ENCODE results near the gene CCDC12.
A peak's percentile ranks its signal among the peaks of the same experiment; 100 is the strongest.
"Not testable (repeated sequence)": the region's sequence is repeated elsewhere in the genome, so short reads cannot be mapped to it uniquely, and the experiment has no call there.

Gene CCDC12

DNA sequence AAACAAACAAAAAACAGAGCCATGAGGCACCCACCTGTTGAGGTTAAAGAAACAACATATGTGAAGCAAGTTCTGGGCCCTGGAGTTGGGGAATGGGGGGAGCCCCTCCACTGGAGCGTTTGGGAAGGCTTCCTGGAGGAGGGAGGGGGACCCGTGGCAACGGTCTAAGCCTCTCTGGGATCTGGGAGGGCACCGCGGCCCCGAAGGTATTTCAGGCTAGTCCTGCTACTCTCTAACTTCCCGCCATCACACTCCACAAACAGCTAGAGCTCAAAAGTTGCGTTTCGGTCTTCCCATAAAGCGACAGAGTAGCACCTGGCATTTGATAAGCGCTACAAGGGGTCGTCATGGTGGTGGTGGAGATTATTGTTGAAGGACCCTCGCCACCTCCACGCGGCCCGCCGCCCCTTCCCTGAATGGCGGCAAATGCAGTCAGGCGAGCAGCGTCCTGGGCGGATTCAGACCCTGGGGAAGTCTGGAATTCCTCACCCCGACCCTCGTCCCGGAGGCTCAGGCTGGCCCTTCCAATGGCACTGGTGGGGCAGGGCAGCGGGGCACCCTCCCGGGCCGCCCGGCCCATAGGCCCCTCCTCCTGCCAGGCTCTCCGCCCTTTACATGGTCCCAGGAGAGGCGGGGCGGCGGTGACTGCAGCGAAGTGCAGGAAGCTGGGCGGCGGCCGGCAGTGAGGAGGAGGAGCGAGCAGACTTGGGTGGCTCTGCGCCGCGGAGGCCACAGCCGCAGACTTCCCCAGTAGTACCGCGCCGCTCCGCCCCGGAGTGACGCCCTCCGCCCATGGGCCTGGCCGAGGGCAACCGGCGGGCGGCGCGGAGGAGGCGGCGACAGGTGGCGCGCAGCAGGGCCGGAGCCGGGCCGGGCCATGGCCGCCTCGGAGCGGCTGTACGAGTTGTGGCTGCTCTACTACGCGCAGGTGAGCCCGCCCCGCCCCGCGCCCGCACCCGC lies 2.7 kb upstream of the CCDC12 start, which contains the start of gene NBEAL2:
TSS of gene NBEAL2 (plus strand) at position 682 of the 960 bp plus-strand sequence. CDS start at position 878, 196 bp downstream.
- peak; percentile 90 for DNase-seq (ENCODE audit: low read depth)

GRCh38 chr3:46978381-46978780 lies 1.8 kb upstream of the CCDC12 start:
- DNase-seq (ENCODE audit: low read depth), result no peak

DNA sequence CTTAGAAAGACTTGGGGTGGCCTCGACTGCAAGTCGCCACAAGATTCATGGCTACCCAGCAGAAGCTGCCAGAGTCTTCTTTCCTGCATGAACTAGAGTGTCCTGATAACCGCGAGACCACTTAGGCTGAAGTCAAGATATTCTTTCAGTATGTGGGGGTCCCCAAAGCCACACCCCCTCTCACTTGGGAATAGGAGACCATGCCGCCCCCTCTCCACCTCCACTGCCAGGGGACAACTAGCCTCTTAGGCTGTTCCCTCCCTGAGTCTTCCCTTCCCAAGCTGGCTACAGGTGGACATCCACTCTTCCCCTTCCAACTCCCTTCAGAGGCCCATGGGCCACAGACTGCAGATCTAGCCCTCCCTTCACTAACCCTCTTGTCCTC lies 1.3 kb upstream of the CCDC12 start:
- DNase-seq (ENCODE audit: low read depth), result no peak

DNA sequence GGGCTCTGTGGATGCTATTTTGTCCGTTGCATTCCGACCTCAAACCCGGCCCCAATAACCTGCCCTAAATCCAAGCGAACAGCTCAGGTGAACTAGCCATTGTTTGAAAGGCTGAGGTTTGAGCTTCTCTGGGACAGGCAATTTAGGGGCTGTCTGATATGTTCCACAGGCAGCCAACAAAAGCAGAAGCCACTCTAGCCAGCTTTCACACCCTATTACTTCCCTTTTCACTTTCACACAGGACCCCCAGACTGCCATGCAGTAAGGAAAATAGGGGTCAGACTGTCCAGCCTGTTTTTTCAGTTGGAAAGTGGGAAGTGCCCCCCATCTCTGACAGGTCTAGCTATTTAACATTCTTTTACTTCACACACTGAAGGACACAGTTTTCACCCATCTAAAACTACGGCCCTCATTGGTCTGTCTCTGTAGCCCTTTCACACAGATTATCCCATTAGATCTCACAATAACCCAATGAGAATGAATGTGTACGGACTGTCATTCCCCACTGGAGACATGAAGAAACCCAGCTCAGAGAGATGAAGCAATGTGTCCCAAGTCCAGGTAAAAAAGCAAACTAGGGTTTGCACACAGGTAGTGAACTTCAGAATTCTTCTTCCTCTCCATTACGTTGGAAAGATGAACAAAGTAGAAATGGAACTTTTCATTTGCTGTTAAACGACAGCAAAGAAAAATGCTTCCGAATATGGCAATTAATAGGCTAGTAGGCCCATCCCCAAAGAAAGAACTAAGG lies 1.9 kb downstream of the CCDC12 start:
- no peak for DNase-seq (ENCODE audit: low read depth)

DNA sequence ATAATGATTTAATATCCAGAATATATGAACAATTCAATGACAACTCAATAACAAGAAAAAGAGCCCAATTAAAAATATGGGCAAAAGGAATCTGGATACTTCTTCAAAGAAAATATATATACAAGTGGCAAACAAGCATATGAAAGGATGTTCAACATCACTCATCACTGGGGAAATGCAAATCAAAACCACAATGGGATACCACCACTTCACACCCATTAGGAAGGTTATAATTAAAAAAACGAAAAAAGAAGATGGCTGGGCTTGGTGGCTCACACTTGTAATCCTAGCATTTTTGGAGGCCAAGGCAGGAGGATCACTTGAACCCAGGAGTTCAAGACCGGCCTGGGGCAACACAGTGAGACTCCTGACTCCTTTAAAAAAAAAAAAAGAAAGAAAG lies 4.1 kb downstream of the CCDC12 start:
- no peak for DNase-seq (ENCODE audit: low read depth)

- no peak for DNase-seq (ENCODE audit: low read depth)
Measured at GRCh38 chr3:46971742-46972141, 4.8 kb downstream of the CCDC12 start.

DNA sequence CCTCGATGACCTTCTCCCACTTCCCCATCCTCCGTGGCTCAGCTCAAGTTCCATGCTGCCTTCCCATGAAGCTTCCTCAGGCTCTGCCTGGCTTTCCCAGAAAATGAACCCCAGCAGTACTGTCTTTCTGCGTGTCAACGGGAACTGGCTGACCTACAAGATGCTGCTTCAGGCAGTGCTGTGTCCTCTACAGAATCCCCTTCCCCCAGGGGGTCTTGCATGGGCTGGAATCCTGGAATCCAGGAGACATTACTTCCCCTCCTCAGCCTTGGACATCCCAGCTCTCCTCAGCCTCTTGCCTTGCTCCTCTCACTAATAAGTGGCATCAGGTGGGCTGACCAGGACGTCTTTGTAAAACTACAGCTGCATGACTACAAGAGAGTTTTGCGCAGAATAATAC lies 5.4 kb downstream of the CCDC12 start:
- no peak for DNase-seq (ENCODE audit: low read depth)

DNA sequence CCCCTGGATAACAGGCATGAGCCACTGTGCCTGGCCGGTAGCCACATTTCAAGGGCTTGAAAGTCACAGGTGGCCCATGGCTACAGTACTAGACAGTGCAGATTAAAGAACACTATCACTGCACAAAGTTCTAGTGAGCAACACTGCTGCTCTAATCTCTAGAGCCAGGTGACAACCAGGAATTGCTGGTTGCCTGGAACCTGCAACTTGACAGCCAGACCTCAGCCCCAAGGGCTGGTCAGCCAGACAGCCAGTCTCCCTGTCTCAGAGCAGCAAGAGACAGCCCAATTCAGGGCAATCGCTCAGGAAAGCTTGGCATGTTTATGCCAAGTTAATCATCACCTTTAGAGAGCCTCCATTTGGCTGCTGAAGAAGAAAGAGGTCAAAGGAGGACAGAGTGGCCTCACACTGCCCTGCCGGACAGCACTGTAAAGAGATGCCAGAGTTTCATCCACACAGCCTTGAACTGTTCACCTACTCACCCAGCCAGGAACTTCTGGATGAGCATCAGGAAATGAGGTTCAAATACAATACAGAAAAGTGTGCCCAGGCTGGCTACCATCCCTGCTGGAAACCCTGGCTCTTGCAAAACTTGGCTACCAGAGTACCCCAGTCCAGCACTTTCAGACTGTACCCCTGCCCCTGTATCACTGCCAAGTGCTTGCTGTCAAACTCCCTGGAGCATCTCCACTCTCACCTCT lies 6.0 kb downstream of the CCDC12 start:
- no peak for DNase-seq (ENCODE audit: low read depth)

DNA sequence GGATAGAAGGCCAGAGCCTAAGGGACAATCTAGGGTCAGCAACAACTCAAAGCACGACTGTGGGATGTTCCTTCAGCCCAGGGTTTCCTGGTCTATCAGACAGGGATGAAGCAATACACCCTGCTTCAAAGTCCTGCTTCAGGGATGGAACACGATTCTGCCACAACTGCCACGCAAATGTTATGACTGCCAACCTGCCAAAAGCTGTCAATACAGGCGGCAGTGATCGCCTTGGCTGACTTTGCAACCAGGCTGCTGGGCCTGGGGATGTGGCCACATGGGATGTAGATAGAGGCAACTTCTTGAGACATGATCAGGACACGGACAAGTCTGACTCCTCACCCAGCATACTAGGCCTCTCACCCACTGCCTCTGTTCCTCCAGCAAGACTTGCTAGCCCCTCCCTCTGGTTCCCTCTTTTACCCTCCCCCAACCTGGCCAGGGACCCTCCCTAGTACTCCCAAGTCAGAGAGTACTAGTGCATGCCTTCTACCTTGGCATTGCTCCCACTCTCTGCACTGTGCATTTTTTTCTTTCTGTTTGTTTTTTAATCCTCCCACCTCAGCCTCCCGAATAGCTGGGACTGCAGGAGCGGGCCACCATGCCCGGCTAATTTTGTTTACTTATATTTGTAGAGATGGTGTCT lies 7.6 kb downstream of the CCDC12 start:
- no peak for DNase-seq (ENCODE audit: low read depth)

DNA sequence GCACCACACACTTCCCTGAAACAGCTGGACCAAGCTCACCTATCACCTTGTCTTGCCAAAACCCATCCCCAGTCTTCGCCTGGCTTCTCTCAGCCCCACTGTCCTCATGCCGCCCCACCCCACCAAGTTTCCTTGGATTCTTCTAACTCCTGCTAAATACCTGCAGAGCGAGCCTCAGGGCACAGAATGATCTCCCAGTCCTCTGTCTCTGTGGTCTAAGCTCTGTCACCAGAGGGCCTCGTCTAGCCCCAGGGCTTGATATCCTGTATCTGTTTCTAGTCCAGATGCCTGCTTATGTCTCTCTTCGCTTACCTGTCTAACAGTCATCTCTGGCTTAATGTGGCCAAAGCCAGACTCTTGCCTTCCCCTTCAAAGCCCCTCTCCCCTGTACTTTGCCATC lies 9.7 kb downstream of the CCDC12 start:
- no peak for DNase-seq (ENCODE audit: low read depth)

DNA sequence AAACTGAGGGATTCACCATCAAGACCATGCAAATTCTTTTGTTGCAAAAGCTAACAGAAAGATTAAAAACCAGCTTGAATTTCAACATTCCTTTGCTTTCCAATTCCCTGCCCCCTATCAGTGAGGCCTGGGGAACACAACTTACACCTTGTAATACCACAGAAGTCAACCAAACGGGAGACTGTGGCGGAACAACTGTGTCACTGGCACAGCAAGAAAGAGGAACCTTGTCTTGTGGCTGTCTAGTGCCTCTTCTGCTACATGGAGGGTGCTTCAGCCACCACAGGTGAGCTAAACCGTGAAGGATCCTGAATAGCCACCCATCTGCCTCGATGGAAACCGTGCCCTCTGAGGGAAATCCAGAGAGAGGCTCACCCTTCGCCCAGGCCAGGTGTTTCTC lies 11.4 kb downstream of the CCDC12 start:
- no peak for DNase-seq (ENCODE audit: low read depth)

- DNase-seq (ENCODE audit: low read depth), result not testable (repeated sequence)
Measured at GRCh38 chr3:46964038-46964590, 12.4 kb downstream of the CCDC12 start.

DNA sequence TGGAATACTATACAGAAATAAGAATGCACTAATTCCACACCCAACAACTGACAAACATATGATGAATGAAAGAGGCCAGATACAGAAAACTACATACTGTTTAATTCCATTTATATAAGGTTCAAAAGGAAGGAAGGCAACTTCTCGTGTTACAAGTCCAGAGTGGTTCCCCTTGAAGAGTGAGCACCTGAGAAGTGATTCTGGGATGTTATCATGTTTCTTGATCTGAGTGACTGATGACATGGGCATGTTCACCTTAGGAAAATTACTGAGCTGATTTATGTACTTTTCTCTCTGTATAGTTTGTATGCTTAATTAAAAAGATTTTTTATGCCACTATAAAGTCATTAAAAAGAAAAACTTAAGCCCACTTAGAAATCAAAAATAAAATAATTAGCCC lies 13.6 kb downstream of the CCDC12 start:
- DNase-seq (ENCODE audit: low read depth), result no peak

GRCh38 chr3:46962427-46962826 lies 14.1 kb downstream of the CCDC12 start:
- no peak for DNase-seq (ENCODE audit: low read depth)

GRCh38 chr3:46960835-46961234 lies 15.7 kb downstream of the CCDC12 start:
- DNase-seq (ENCODE audit: low read depth), result no peak

GRCh38 chr3:46960081-46960701 lies 16.4 kb downstream of the CCDC12 start:
- DNase-seq (ENCODE audit: low read depth), result no peak

DNA sequence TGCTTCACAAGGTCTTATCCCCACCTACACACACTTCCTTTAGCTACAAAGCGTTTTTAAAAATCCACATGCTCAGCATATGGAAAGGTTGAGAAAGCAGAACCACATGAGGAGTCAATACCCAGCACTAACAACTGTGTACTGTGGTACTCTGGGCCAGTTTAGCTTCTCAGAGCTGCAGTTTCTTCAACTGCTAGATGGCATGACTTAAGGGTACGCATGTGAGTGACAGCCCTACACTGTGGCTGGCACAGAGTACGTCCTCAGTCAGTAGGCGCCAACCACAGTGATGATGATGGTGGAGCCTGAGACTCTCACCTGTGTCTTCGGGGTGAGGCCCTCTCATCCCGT lies 17.4 kb downstream of the CCDC12 start:
- DNase-seq (ENCODE audit: low read depth), result no peak

GRCh38 chr3:46958467-46959160 lies 17.9 kb downstream of the CCDC12 start:
- DNase-seq (ENCODE audit: low read depth), result no peak

DNA sequence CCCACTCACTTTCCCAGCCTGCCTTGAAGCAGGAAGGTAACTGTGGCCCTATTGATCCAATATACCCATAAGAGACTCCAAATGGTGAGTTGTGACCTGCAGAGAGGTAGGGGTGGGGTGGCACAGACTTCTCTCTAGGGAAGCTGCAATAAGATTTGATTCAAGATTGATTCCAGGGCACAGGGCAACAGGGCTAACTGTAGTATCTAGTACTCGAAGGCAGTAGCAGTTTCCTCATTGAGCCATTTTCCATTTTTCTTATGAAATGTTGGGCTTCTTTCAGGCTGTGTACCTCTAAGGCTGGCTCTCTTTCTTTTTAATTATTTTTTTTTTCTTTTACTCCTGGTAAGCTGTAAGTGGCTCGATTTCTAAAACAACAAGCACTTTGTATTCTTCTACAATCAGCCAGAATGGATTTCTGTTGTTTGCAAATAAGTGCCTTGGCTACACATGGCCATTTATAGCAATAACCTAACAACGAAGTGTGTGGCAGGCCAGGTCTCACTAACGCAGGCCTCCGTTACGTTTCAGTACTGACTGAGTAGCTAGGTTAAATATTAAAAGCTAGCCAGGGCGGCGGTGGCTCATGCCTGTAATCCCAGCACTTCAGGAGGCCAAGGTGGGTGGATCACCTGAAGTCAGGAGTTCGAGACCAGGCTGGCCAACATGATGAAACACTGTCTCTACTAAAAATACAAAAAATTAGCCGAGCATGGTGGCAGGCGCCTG lies 19.3 kb downstream of the CCDC12 start:
- no peak for DNase-seq (ENCODE audit: low read depth)

DNA sequence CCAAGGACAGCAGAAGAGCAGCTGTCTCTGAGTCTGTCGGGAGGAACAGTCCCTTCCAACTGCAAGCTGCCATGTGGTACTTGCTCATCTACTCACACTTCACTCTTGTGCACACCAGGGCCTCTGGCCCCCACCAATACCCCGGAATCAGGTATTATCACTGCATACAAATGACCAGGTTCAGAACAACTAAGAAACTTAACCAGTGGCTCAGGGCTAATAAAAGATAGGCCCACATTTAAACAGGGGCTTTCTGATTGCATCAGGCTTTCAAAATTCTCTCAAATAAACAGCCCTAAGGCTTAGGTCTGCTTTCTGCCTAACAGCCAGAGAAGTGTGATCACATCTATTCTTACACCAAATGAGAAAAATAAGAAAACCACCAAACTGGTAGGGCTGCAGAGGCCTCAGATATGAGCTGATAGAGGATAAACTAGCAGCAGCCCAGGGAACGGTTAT lies 20.7 kb downstream of the CCDC12 start:
- DNase-seq (ENCODE audit: low read depth), result no peak
